ENCODE results near the gene DRC7. TPM values are rescaled to one million over a fixed set of nuclear protein-coding genes. Genes with fewer than 3 reads are reported as not detected.

The DRC7 gene
- total RNA-seq, 2 donors from 2014 or later: 1.6 to 1.8 TPM

- H3K27me3 ChIP-seq (ENCODE audit: control insufficient read depth, insufficient read depth, low read length, poor library complexity, severe bottlenecking): no peaks in the 10 kb centered on the region
- whole genome bisulfite sequencing, 2 experiments (ENCODE audit: insufficient coverage in 1 of 2, insufficient read length in 1 of 2): 89 to 90% methylated on average over 9 to 11 of the region's 11 CpGs
- no peak for TF ChIP-seq CTCF (conservative IDR thresholded peaks at IDR 0.05)
- peaks cover 75% of the 10 kb centered on the region for H3K36me3 ChIP-seq (ENCODE audit: control insufficient read depth, insufficient read depth, low read length)
- H3K9me3 Mint-ChIP-seq: no peaks in the 10 kb centered on the region
- H3K36me3 Mint-ChIP-seq (ENCODE audit: low read depth): peaks cover 13% of the 10 kb centered on the region
- DNase-seq: no peak
- H3K4me3 Mint-ChIP-seq: no peak overlapping the region
- peaks cover 21% of the 10 kb centered on the region for H3K4me1 Mint-ChIP-seq
- no peak overlapping the region for H3K9ac ChIP-seq (ENCODE audit: extremely low read depth, low read length, poor library complexity, severe bottlenecking)
- H3K27ac Mint-ChIP-seq: no peak overlapping the region
- H3K27me3 Mint-ChIP-seq (ENCODE audit: insufficient read depth): no peaks in the 10 kb centered on the region
- no peak overlapping the region for H3K27ac ChIP-seq (ENCODE audit: low read depth, low read length)
- H3K4me3 ChIP-seq (ENCODE audit: low read length): no peak overlapping the region
- no peaks in the 10 kb centered on the region for H3K9me3 ChIP-seq (ENCODE audit: control insufficient read depth, low read length)
- peaks cover 24% of the 10 kb centered on the region for H3K4me1 ChIP-seq (ENCODE audit: control insufficient read depth, insufficient read depth, low read length)
Observed at GRCh38 chr16:57773019-57773418, 78.4 kb downstream of the DRC7 start.

- Mint-ChIP-seq H3K4me3 (no peak overlapping the region), H3K9me3 (no peaks in the 10 kb centered on the region), H3K36me3 (ENCODE audit: low read depth) (peaks cover 14% of the 10 kb centered on the region), H3K4me1 (peaks cover 21% of the 10 kb centered on the region), H3K27ac (no peak overlapping the region), H3K27me3 (ENCODE audit: insufficient read depth) (no peaks in the 10 kb centered on the region)
- no peak for TF ChIP-seq CTCF (conservative IDR thresholded peaks at IDR 0.05)
- Histone ChIP-seq H3K36me3 (ENCODE audit: control insufficient read depth, insufficient read depth, low read length) (peaks cover 75% of the 10 kb centered on the region), H3K4me1 (ENCODE audit: control insufficient read depth, insufficient read depth, low read length) (peaks cover 24% of the 10 kb centered on the region), H3K4me3 (ENCODE audit: low read length) (no peak overlapping the region), H3K9ac (ENCODE audit: extremely low read depth, low read length, poor library complexity, severe bottlenecking) (no peak overlapping the region), H3K9me3 (ENCODE audit: control insufficient read depth, low read length) (no peaks in the 10 kb centered on the region), H3K27me3 (ENCODE audit: control insufficient read depth, insufficient read depth, low read length, poor library complexity, severe bottlenecking) (no peaks in the 10 kb centered on the region), H3K27ac (ENCODE audit: low read depth, low read length) (no peak overlapping the region)
- DNase-seq: no peak
- WGBS, 2 experiments (ENCODE audit: insufficient coverage in 1 of 2, insufficient read length in 1 of 2): 92% methylated on average over 4 to 10 of the region's 11 CpGs
Observed at GRCh38 chr16:57773655-57774295, 79.2 kb downstream of the DRC7 start.

- peaks cover 24% of the 10 kb centered on the region for H3K4me1 ChIP-seq (ENCODE audit: control insufficient read depth, insufficient read depth, low read length)
- H3K36me3 ChIP-seq (ENCODE audit: control insufficient read depth, insufficient read depth, low read length): peaks cover 73% of the 10 kb centered on the region
- 84 to 87% methylated on average over 3 to 12 of the region's 12 CpGs for WGBS, 2 experiments (ENCODE audit: insufficient coverage in 1 of 2, insufficient read length in 1 of 2)
- TF ChIP-seq CTCF (conservative IDR thresholded peaks at IDR 0.05): no peak
- no peak overlapping the region for H3K4me3 ChIP-seq (ENCODE audit: low read length)
- H3K36me3 Mint-ChIP-seq (ENCODE audit: low read depth): peaks cover 20% of the 10 kb centered on the region
- H3K9ac ChIP-seq (ENCODE audit: extremely low read depth, low read length, poor library complexity, severe bottlenecking): peak overlapping the region; percentile 38
- no peak overlapping the region for H3K4me3 Mint-ChIP-seq
- no peak overlapping the region for H3K27ac ChIP-seq (ENCODE audit: low read depth, low read length)
- H3K27me3 Mint-ChIP-seq (ENCODE audit: insufficient read depth): no peaks in the 10 kb centered on the region
- H3K27me3 ChIP-seq (ENCODE audit: control insufficient read depth, insufficient read depth, low read length, poor library complexity, severe bottlenecking): no peaks in the 10 kb centered on the region
- H3K4me1 Mint-ChIP-seq: peaks cover 21% of the 10 kb centered on the region
- H3K27ac Mint-ChIP-seq: peak overlapping the region; percentile 89
- H3K9me3 Mint-ChIP-seq: no peaks in the 10 kb centered on the region
- DNase-seq: no peak
- no peaks in the 10 kb centered on the region for H3K9me3 ChIP-seq (ENCODE audit: control insufficient read depth, low read length)
Observed at GRCh38 chr16:57774705-57775285, 80.2 kb downstream of the DRC7 start.
